GM19025 (cell line): ENCODE results near the gene TOMM7.
"Not testable (repeated sequence)": the region's sequence is repeated elsewhere in the genome, so short reads cannot be mapped to it uniquely, and the experiment has no call there.

Experiments
- ATAC-seq: cut with Tn5 transposase; IDR thresholded peaks from one replicate; pipeline ENCODE4 v1.9.1; 2021; ENCODE audit warnings: mild to moderate bottlenecking, low read depth, moderate library complexity; ENCODE audit not compliant: unreplicated experiment

TOMM7 gene

DNA sequence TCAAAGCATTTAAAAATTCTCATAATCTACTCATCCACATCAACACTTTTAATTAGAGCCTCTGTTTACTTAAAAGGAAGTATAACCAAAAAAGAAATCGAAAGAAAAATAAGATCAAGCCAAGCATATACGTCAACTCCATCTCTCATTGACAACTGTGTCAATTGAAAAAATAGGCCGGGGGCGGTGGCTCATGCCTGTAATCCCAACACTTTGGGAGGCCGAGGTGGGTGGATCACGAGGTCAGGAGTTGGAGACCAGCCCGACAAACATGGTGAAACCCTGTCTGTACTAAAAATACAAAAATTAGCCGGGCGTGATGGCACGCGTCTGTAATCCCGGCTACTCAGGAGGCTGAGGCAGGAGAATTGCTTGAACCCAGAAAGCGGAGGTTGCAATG is 32.0 kb downstream of the TOMM7 start:
- ATAC-seq: not testable (repeated sequence)

DNA sequence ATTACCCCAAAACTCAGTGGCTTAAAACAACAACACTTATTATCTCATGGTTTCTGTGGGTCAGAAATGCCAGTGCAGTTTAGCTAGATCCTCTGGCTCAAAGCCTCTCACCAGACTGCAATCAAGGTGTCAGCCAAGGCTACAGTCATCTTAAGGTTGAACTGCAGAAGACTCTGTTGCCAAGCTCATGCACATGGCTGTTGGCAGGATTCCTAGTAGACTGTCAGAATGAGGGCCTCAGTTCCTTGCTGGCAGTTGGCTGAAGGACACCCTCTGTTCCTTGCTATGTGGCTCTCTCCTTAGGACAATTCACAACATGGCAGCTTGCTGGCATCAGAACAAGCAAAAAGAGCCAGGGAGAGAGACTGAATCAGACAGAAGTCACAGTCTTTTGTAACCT is 34.7 kb downstream of the TOMM7 start:
- no peak for ATAC-seq

DNA sequence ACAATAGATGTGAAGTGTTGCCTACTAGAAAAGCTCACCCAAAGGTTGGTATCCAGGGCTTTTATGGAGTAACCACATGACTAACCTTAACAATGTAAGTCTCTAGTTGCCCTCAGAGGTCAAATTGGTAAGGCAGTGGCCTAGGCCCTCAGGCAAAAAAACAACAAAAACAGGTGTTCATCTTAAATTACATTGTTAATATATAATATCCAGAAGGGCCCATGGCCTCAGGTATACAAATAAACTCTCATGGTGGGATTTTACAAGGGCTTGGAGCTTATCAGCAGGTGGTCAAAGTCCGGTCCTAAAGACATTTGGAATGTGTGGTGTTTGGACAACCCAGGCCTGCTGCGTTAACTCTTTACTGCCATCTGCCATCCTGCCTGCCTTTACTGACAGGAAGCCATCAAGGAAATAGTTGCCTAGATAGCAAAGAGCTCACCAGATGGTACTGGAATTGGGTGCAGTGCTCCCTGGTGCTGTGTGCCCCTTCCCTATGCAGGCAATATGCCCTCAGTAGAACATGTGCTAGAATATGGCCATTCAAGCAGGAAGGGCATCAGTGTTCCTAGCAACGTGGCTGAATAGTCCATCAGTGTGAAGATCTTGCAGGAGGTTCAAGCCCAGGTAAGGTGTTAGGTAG is 36.2 kb downstream of the TOMM7 start:
- ATAC-seq: no peak

DNA sequence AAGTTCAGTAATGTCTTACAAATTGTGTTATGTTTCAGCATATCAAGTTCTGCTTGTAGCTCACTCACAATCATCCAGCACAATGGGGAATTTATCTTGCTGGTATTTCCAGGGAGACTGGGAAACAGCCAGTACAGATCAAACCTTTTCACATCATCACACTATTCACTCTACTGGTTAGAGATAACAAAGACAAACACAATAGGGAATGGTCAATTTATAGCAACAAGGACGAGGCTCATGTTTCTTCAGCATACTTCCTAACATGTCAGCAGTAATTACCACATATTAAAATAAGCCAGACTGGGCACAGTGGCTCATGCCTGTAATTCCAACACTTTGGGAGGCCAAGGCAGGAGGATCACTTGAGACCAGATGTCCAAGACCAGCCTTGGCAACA is 38.3 kb downstream of the TOMM7 start:
- ATAC-seq: no peak

DNA sequence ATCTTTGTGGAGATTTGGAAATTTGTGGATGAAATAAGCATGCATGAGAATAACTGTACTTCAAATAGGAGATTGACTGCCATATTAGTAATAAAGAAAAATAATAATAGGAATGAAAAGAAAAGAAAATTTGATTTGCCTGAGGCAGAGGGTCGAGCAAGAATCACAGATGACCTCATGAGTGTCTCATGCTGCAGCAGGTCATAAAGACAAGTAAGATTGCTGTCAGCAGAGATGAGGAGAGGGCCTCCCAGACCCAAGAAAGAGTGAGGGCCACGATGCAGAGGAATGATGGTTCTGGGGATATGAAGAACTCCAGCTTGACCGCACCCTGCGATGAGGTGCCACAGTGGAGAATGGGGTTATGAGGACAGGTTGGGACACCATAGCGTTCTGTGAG is 39.2 kb downstream of the TOMM7 start:
- no peak for ATAC-seq

GRCh38 chr7:22782616-22783232 is 39.9 kb downstream of the TOMM7 start:
- ATAC-seq: peak; percentile 72

DNA sequence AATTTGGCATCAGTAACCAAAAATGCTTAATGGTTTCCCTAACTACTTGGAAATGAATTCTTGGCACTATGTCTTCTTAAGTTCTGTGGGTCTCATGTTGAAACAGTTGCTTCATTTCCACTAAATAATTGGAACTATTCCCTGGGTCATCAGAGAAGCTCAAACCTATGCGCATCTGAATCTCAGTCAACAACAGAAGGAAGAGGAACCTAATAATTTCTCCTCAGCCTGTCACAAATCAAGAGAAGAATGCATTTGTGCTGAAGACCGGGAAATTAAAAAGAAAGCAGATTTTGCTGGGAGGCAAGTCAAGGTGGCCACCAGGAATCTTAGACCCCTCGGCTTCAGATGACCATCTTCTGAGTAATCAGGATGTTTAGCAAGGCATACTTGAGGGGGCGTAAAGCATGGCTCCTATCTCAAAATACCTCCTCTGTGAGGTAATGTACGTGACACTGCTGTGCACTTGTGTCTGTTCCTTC is 41.4 kb downstream of the TOMM7 start:
- no peak for ATAC-seq

GRCh38 chr7:22779730-22780323 is 42.8 kb downstream of the TOMM7 start:
- not testable (repeated sequence) for ATAC-seq

- ATAC-seq: no peak
Measured at GRCh38 chr7:22776964-22777363, 45.7 kb downstream of the TOMM7 start.

- ATAC-seq: no peak
Measured at GRCh38 chr7:22772885-22773284, 49.8 kb downstream of the TOMM7 start.

DNA sequence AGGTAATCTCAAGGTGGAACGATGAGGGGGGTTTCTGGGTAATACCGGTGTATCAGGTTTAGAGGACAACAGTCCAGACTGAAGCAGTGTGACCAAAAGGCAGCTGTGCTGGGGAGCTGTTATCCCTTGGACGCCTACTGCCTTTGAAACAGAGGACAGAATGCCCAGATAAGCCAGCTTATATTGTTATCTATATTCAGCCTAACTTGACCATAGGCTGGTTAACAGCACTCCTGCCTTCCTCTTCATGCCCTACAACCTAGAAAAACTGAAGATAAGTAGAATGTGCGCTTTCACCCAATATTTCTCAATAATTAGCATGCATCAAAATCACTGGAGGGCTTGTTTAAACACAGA is 50.8 kb downstream of the TOMM7 start:
- ATAC-seq: no peak

DNA sequence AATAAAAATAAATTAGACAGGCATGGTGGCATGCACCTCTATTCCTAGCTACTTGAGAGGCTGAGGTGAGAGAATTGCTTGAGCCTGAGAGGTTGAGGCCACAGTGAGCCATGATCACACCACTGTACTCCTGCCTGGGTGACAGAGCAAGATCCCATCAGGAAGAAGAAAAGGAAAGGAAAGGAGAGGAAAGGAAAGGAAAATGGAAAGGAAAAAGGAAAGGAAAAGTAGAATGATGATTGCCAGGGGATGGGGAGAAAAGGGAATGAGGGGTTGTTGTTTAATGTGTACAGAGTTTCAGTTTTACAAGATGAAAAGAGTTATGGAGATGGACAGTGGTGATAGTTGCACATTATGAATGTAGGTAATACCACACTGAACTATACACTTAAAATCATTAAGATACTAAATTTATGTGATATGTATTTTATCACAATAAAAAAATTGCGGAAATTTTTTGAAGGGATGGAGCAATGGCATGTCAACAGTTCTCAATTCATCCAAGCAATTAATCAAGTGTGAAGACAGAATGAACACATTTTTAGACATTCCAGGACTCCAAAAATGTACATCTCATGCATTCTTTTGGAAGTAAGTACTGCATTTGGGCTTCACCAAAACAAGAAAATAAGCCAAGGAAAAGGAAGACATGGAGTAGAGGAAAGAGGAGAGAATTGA is 51.3 kb downstream of the TOMM7 start:
- no peak for ATAC-seq

GRCh38 chr7:22765609-22766008 is 57.0 kb downstream of the TOMM7 start:
- no peak for ATAC-seq
